ENCODE data around the gene MAD1L1.

The MAD1L1 gene

DNA sequence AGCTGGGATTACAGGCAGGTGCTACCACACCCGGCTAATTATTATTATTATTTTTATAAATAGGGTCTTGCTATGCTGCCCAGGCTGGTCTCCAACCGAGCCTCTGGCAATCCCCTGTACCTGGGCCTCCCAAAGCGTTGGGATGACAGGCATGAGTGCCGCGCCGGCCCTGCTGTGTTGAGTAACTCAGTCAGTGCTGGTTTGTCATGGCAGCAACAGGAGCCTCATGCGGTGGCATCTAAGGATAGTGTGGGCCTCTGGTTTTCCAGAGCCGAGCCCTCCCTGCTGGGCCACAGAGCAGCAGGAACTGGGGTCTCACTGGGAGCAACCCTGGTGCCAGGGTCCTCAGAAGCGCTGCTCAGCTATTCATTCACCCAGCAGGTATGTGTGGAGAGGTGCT lies 318.0 kb downstream of the MAD1L1 start:
- TF ChIP-seq, protein P1, sequence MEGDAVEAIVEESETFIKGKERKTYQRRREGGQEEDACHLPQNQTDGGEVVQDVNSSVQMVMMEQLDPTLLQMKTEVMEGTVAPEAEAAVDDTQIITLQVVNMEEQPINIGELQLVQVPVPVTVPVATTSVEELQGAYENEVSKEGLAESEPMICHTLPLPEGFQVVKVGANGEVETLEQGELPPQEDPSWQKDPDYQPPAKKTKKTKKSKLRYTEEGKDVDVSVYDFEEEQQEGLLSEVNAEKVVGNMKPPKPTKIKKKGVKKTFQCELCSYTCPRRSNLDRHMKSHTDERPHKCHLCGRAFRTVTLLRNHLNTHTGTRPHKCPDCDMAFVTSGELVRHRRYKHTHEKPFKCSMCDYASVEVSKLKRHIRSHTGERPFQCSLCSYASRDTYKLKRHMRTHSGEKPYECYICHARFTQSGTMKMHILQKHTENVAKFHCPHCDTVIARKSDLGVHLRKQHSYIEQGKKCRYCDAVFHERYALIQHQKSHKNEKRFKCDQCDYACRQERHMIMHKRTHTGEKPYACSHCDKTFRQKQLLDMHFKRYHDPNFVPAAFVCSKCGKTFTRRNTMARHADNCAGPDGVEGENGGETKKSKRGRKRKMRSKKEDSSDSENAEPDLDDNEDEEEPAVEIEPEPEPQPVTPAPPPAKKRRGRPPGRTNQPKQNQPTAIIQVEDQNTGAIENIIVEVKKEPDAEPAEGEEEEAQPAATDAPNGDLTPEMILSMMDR (conservative IDR thresholded peaks at IDR 0.05; ENCODE audit: control insufficient read depth, insufficient read depth, low read depth, low read length) = no peak
- H3K4me3 ChIP-seq (ENCODE audit: control insufficient read depth, low read depth, low read length) = no peak overlapping the region
- no peak for DNase-seq (ENCODE audit: low read depth)

DNA sequence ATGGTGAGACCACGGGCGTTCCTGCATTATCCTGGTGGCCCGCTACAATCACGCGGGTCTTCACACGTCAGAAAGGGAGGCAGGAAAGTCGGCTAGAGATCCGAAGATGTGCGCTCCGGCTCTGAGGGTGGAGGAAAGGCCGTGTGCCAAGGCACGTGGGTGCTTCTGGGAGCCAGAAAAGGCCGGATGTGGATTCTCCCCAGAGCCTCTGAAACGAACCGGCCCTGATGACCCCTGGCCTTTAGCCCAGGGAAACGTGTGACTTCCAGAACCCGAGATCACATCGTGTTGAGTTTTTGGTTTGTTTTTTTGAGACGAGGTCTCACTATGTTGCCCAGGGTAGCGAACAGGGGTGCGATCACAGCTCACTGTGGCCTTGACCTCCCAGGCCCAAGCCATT lies 318.4 kb downstream of the MAD1L1 start:
- peak; percentile 79 for DNase-seq (ENCODE audit: low read depth)
- TF ChIP-seq, protein P1 (conservative IDR thresholded peaks at IDR 0.05; ENCODE audit: control insufficient read depth, insufficient read depth, low read depth, low read length) = no peak
- no peak overlapping the region for H3K4me3 ChIP-seq (ENCODE audit: control insufficient read depth, low read depth, low read length)

DNA sequence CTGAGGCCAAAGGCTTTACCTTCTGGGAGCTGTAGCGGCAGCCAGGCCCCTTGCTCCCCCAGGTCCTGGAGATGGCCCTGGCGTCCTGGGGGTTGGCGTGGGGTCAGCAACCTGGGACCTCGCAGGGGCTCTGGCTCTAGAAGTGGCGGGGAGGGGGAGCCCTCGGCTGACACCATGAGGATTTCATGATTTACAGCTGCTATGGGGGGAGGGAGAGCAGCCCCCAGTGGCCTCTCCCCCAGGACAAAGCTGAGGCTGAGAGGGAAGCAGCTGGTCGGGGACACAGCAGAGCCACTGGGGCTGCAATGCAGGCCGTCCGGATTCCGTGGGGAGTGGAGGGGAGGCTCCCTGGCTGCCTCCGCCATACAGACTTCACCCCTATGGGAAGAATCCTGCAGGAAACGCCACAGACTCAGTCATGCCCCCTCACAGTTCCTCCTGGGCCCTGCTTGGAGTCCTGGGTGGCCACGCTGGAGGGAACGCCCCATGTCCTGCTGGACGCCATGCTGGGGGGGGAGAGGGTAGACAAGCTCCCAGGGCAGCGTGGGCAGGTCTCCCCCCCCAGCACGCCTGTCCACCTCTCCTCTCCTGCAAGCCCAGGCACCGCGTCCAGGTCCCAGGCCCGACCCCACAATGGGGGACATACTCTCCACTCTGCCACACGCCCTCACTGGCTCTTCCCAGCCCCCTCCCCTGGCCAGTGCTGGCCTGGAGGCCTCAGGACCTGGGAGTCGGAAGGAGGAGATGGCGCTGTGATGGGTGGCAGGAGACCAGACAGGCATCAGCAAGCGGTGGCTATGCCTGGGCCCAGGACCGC lies 319.1 kb downstream of the MAD1L1 start:
- no peak for DNase-seq (ENCODE audit: low read depth)
- TF ChIP-seq, protein P1 (conservative IDR thresholded peaks at IDR 0.05; ENCODE audit: control insufficient read depth, insufficient read depth, low read depth, low read length) = no peak
- H3K4me3 ChIP-seq (ENCODE audit: control insufficient read depth, low read depth, low read length) = no peak overlapping the region

DNA sequence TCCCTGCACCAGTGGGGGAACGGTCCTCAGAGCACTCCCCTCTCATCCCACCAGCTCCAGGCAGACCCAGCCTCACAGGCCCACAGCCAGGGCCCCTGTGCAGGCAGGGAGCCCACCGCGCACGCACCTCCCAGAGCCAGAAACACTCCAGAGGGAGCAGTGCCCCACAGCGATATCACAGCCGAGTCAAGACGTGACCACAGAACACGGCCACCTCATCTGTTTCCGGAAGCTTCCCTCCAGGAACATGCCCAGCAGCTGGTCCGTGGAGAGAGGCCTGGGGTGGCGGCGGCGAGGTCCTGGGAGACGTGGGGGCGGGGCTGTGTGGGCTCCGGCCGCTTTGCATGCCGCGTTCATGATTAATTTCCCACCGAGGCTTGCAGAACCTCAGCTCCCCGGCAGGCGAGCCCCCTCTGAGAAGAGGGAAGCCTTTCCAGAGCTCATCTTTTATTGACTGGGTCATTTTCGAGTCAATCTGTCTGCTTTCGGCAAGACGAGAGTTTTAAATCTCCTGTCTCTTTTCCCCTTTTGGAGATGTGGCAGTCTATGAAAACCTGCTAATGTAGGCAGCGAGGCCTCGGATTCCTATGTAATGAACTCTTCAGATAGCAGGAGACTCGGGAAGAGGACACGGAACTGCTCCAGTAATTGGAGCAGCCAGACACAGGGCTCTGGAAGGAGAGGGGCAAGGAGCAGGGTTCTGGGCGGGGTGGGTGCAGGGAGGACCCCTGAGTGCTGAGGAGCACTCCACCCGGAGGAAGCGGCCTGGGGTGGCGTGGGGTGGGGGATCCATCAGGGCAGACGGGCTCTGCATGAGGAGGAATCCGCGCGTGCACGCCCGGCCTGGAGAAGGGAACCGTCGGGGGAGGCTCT lies 319.9 kb downstream of the MAD1L1 start:
- TF ChIP-seq, protein P1 (conservative IDR thresholded peaks at IDR 0.05; ENCODE audit: control insufficient read depth, insufficient read depth, low read depth, low read length) = peak; percentile 41
- DNase-seq (ENCODE audit: low read depth) = peak; percentile 83
- no peak overlapping the region for H3K4me3 ChIP-seq (ENCODE audit: control insufficient read depth, low read depth, low read length)

DNA sequence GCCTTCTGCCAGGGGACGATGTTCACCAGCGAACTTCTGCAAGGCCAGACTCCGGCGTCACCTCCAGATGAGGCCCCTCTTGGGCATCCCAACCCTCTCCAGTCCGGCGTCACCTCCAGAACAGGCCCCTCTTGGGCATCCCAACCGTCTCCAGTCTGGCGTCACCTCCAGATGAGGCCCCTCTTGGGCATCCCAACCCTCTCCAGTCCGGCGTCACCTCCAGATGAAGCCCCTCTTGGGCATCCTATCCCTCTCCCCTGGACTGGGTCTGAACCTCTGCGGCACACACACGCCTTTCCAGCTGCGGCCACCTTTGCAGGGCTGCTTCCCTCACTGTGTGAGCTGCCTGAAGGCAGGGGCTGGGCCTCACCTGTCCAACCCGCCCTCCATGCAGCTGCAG lies 321.2 kb downstream of the MAD1L1 start:
- TF ChIP-seq, protein P1 (conservative IDR thresholded peaks at IDR 0.05; ENCODE audit: control insufficient read depth, insufficient read depth, low read depth, low read length) = no peak
- no peak overlapping the region for H3K4me3 ChIP-seq (ENCODE audit: control insufficient read depth, low read depth, low read length)
- DNase-seq (ENCODE audit: low read depth) = no peak

DNA sequence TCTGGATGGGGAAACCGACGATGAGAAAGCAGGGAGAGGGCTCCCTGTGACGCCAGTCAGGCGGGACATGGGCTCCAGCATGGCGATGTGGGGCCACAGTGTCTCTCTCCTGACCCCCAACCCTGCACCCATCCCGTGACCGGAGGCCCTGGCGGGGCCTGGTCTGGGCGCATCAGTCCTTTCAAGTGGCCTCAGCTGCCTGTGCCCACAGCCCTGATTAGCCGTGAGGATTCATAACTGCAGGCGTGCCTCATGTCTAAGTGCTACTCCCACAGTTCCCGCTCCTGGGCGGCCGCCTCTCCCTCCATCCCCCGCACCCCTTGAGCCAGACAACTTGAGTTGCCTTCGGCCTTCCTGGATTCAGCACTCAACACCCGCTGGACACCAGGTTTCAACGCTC lies 321.9 kb downstream of the MAD1L1 start:
- no peak overlapping the region for H3K4me3 ChIP-seq (ENCODE audit: control insufficient read depth, low read depth, low read length)
- no peak for DNase-seq (ENCODE audit: low read depth)
- TF ChIP-seq, protein P1 (conservative IDR thresholded peaks at IDR 0.05; ENCODE audit: control insufficient read depth, insufficient read depth, low read depth, low read length) = no peak

Data from fibroblast of mammary gland (primary cell).